GM18909 (cell line): ENCODE data around the gene ERCC6L2.

Source experiments
- ATAC-seq: cut with Tn5 transposase; IDR thresholded peaks from one replicate; pipeline ENCODE4 v1.9.1; 2021; ENCODE audit warnings: mild to moderate bottlenecking; ENCODE audit not compliant: unreplicated experiment, poor library complexity

ERCC6L2 gene

GRCh38 chr9:95970317-95970716, 94.8 kb downstream of the ERCC6L2 start:
- ATAC-seq, result no peak

GRCh38 chr9:95971815-95972214, 96.3 kb downstream of the ERCC6L2 start:
- no peak for ATAC-seq

GRCh38 chr9:95974389-95974788, 98.9 kb downstream of the ERCC6L2 start:
- ATAC-seq, result no peak

GRCh38 chr9:95977371-95977770, 101.9 kb downstream of the ERCC6L2 start:
- ATAC-seq, result no peak

- ATAC-seq, result no peak
Measured at GRCh38 chr9:95978106-95978505, 102.6 kb downstream of the ERCC6L2 start.

GRCh38 chr9:95979446-95979845, 104.0 kb downstream of the ERCC6L2 start:
- no peak for ATAC-seq

- ATAC-seq, result no peak
Measured at GRCh38 chr9:95980262-95981125, 105.0 kb downstream of the ERCC6L2 start.

- no peak for ATAC-seq
Measured at GRCh38 chr9:95981761-95982390, 106.4 kb downstream of the ERCC6L2 start.

- ATAC-seq, result no peak
Measured at GRCh38 chr9:95985440-95986055, 110.1 kb downstream of the ERCC6L2 start.

GRCh38 chr9:95989297-95989696, 113.8 kb downstream of the ERCC6L2 start:
- no peak for ATAC-seq

- no peak for ATAC-seq
Measured at GRCh38 chr9:95991326-95991725, 115.8 kb downstream of the ERCC6L2 start.

- ATAC-seq, result no peak
Measured at GRCh38 chr9:95992536-95992935, 117.0 kb downstream of the ERCC6L2 start.

- no peak for ATAC-seq
Measured at GRCh38 chr9:95993337-95993736, 117.8 kb downstream of the ERCC6L2 start.

- ATAC-seq, result no peak
Measured at GRCh38 chr9:95999390-95999789, 123.9 kb downstream of the ERCC6L2 start.

GRCh38 chr9:96004379-96004778, 128.9 kb downstream of the ERCC6L2 start:
- ATAC-seq, result no peak

- ATAC-seq, result no peak
Measured at GRCh38 chr9:96006296-96006879, 130.9 kb downstream of the ERCC6L2 start.

- ATAC-seq, result no peak
Measured at GRCh38 chr9:96006961-96007360, 131.5 kb downstream of the ERCC6L2 start.

GRCh38 chr9:96008502-96009222, 133.2 kb downstream of the ERCC6L2 start:
- no peak for ATAC-seq

GRCh38 chr9:96009223-96009602, 133.7 kb downstream of the ERCC6L2 start:
- ATAC-seq, result no peak

GRCh38 chr9:96009690-96010472, 134.4 kb downstream of the ERCC6L2 start:
- no peak for ATAC-seq
